HG03175 (cell line): Measurements from ENCODE around the gene MLX.
"Not testable (repeated sequence)": the region's sequence is repeated elsewhere in the genome, so short reads cannot be mapped to it uniquely, and the experiment has no call there.

Experiments
- ATAC-seq: cut with Tn5 transposase; IDR thresholded peaks from one replicate; pipeline ENCODE4 v1.9.1; 2021; ENCODE audit warnings: mild to moderate bottlenecking, moderate library complexity; ENCODE audit not compliant: unreplicated experiment

The MLX gene

GRCh38 chr17:42577532-42578281 is 10.8 kb downstream of the MLX start, which contains the start of gene PSMC3IP:
PSMC3IP (minus strand) TSS chr17:42577729; CDS start chr17:42577686, 43 bp downstream.
- peak; percentile 75 for ATAC-seq

GRCh38 chr17:42578282-42578869 is 11.5 kb downstream of the MLX start:
- ATAC-seq, result peak; percentile 53

- ATAC-seq, result no peak
Measured at GRCh38 chr17:42579794-42580551, 13.1 kb downstream of the MLX start.

- ATAC-seq, result no peak
Measured at GRCh38 chr17:42581744-42582270, 14.9 kb downstream of the MLX start.

GRCh38 chr17:42584880-42585279 is 18.0 kb downstream of the MLX start:
- no peak for ATAC-seq

GRCh38 chr17:42585353-42585752 is 18.5 kb downstream of the MLX start:
- no peak for ATAC-seq

DNA sequence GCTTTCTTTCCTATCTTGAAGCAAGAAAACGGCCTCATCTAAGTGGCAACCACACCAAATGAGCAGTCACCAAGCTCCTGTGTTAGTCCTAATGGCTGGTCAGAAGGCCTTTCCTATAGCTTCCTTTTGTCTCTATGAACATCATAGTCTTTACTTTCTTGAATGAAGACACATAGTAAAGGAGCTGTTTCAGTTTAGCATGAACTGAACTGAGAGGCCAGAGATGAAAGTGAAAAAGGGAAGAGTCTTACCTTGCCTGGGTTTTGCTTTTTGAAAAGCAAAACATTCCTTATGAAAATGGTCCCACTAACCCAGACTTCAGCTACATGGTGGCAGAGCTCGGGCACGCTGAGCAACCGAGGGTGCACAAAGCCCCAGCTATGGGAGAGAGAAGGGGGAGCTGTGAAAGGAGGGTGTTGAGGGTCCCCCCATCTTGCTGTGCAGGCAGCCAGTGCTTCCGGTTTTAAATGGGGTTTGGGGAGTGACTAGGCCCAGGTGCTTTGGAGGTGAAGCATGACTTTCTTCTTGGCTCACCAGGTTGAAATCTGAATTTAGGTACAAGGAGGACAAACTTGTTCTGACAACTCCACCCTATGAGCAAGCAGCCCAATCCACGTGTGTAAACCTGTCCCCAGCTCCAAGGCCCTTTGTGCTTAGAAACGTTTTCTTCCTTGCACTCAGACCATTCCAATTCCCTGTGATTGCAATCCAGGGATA is 19.8 kb downstream of the MLX start:
- ATAC-seq, result no peak

DNA sequence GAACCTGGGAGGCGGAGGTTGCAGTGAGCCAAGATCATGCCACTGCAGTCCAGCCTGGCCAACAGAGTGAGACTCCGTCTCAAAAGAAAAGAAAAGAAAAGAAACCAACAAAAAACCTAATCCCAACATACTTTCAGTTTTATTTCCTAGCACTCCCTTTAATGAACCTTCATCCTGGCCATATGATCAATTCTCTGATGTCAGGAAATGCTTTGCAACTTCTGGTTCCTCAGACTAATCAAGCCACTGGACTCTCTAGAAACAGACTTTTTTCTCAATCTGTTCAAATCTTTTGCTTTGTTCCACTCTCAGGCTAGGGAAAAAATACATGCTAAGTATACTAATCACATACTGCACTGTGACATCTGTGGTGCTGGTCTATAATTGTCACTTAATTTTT is 24.0 kb downstream of the MLX start:
- ATAC-seq, result no peak

DNA sequence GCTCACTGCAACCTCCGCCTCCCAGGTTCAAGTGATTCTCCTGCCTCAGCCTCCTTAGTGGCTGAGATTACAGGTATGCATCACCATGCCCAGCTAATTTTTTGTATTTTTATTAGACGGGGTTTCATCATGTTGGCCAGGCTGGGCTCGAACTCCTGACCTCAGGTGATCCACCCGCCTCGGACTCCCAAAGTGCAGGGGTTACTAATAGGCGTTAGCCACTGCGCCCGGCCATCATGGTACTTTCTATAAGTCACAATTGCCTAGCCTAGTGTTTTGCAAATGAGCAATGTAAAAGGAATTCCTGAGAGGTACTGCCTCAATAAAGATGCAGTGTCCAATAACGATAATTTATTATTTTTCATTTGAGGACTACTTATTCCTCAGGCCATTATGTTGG is 24.5 kb downstream of the MLX start:
- no peak for ATAC-seq

GRCh38 chr17:42596386-42596785 is 29.5 kb downstream of the MLX start:
- ATAC-seq, result no peak

DNA sequence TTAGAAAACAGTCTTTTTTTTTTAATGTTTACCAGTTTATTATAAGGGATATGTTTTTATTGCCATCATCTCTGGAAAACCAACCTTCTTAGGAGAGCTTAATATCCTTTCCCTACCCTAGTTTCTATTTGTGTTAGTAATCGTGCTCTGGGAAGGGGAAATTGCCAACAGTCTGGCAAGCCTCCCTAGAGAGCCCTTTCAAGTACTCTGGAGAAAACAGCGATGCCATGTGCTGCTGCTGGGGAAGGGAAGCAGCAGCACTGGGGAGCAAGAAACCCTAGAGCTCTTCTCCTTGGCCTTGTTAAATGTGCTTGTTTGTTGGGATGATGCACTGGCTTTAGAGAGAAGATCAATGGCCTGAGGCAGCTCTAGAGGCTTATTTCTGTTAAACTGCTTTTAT is 32.0 kb downstream of the MLX start:
- no peak for ATAC-seq

GRCh38 chr17:42603318-42603717 is 36.4 kb downstream of the MLX start:
- no peak for ATAC-seq

- ATAC-seq, result no peak
Measured at GRCh38 chr17:42607769-42608168, 40.9 kb downstream of the MLX start.

GRCh38 chr17:42608305-42609181 is 41.6 kb downstream of the MLX start:
- peak; percentile 36 for ATAC-seq

DNA sequence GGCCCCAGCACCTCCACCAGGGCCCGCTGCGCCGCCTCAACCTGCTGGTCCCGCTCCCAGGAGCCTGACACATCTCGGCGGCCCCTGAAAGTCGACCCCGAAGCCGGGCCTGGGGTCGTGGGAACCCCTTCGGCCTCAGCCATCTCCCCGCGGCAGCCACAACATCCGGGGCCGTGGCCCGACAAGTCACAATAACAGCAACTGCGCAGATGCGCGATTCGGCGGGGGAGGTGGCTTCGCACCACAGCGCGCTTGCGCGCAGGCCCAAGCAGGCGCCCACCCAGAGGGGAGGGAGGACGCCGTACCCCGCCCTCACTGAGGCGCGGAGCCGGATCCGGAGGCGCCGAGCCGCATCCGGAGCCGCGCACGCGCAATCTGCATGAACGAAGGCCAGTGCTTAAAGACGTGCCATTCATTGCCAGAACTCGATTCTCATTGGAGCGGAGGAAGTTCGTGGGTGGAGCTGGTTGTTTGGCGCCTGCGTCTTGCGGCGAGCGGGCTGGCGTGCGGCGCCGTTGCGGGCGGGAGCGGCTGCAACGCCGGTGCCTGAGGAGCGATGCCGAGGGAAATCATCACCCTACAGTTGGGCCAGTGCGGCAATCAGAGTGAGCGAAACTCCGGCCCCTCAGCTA is 42.4 kb downstream of the MLX start, which contains the start of the genes RETREG3 and TUBG1:
TSS of gene RETREG3 (minus strand) at position 193 of the 632 bp plus-strand sequence. CDS start at position 143, 50 bp downstream.
TSS of gene TUBG1 (plus strand) at position 502 of the 632 bp plus-strand sequence. CDS start at position 557, 55 bp downstream.
- peak; percentile 88 for ATAC-seq

DNA sequence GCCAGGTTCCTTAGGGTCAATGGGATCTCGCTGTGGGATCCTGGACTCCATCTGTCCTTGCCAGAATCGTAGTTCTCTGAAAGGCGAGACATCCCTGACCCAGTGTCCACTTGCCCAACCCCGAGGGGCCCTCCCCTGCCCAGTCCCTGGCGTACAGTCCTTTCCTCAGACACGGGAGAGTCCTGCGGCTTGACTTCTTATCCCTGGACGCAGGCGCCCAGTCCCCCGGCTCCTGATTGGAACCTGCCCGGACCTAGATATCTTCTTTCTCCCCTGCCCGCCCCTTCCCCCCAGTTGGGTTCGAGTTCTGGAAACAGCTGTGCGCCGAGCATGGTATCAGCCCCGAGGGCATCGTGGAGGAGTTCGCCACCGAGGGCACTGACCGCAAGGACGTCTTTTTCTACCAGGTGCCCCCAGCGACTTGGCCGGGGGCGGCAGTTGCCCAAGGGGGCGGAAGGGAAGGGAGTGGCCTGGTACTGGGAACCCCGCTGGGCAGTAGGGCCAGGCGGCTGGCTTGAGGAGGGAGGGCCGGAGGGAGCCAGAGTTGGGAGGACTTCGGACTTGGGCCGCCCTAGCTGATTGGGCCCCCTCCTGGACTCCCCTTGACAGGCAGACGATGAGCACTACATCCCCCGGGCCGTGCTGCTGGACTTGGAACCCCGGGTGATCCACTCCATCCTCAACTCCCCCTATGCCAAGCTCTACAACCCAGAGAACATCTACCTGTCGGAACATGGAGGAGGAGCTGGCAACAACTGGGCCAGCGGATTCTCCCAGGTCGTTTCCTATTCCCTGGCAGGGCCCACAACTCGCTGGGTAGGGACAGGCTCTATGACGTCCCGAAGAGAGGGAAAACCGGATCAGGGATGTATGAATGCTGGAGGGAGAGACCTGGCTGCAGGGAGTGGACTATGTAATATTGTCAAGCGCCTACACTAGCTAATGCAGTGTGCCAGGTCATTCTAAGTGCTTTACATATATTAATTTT is 43.2 kb downstream of the MLX start:
- ATAC-seq, result not testable (repeated sequence)

DNA sequence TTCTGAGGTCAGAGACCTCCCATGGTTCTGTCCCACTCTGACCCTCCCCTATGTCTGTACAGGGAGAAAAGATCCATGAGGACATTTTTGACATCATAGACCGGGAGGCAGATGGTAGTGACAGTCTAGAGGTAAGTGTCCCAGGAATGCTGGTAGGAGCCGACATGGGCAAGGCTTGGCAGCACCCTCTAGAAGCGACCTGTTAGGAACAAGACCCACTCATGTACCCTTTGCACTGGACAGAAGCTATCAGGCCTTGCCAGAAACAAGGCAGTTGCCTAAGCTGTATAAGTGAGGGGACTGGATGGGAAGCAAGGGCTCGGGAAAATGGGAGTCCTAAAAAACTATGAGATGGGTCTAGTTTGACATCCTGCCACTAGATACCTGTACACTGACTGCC is 45.1 kb downstream of the MLX start:
- no peak for ATAC-seq

- no peak for ATAC-seq
Measured at GRCh38 chr17:42613699-42614295, 46.9 kb downstream of the MLX start.
